ENCODE measurements around the gene FDX2.

DNA sequence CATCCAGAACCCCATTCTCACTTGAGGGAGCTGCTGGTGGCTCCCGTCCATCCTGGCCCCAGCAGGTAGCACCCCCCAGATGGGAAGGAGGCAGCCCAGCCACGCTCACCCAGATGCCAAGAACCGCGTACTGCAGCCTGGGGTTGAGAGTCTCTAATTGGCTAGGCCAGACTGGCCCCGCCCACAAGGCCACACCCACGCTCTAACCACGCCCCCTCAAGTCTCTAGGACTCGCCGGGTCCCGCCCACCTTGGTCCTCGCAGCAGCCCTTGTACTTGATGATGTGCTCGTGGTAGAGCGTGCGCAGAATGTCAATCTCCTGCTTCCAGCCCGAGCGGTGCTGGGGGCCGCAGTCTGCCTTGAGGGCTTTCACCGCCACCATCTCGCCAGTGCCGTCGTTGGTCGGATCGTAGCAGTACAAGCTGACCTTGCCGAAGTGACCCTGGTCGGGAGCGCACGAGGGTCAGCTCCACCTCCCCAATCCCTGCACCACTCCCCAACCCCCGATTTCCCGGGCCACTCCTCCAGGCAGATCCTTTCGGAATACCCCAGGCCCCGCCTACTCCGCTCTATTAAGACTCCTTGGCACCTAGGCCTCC lies 38.1 kb upstream of the FDX2 start:
- TF ChIP-seq GATA2 (IDR thresholded peaks at IDR 0.05; ENCODE audit: low read depth, low read length) (no peak), GATA3 (IDR thresholded peaks at IDR 0.05; ENCODE audit: low read depth, low read length) (no peak)

All from SH-SY5Y (cell line).